Ovary (tissue), 3 donors: ENCODE data around the gene ACYP2.

Source experiments
- CTCF ChIP-seq, 3 donors: fragments of 450-650 bp in 2 of 3; fragments of 200-600 bp in 1 of 3; IDR thresholded peaks; one replicate each; pipeline versions ENCODE4 v1.5.1 to v1.8.0; 2016 to 2022; ENCODE audit warnings: antibody characterized with exemption in 3 of 3, mild to moderate bottlenecking in 1 of 3
- EP300 ChIP-seq: sonication (generic); formaldehyde crosslinking; IDR thresholded peaks from one replicate; pipeline ENCODE4 v1.6.1; 2017; ENCODE audit warnings: antibody characterized with exemption
- POLR2A ChIP-seq: fragments of 450-650 bp; IDR thresholded peaks from one replicate; pipeline ENCODE4 v1.6.1; 2017; ENCODE audit warnings: antibody characterized with exemption, mild to moderate bottlenecking, moderate library complexity
- donor health status: DM: no; HTN: no; CAD: no.

GRCh38 chr2:54330926-54331835 lies 215.8 kb downstream of the ACYP2 start:
- peak in 1 of 3 donors; percentile 4 for TF ChIP-seq CTCF (IDR thresholded peaks at IDR 0.05)
- TF ChIP-seq POLR2A, result no peak
- no peak for TF ChIP-seq EP300
